H1 (cell line): Measurements from ENCODE around the gene ACP6. TPM values are rescaled to one million over a fixed set of nuclear protein-coding genes. Genes with fewer than 3 reads are reported as not detected.

Source experiments
- CBX8 ChIP-seq: fragments of 300-800, 300-1000 bp; sonication (generic); IDR thresholded peaks from 2 replicates; pipeline ENCODE4 v1.7.1; 2016; ENCODE audit warnings: low read depth, low read length, borderline replicate concordance
- polyA plus RNA-seq, 7 experiments: library from polyadenylated mRNA; depleted of rRNA in 3 of 7; stranded (reverse) in 5 of 7; unstranded in 2 of 7; fragments of >200 nt in 5 of 7; fragments of 200-250 nt in 2 of 7; gene quantifications; 1 replicate in 5 of 7; 2 replicates in 1 of 7; 4 replicates in 1 of 7; pipeline versions ENCODE4 v1.2.1 to v1.2.3, GENCODE V29; 2011 to 2013; ENCODE audit warnings: missing spikeins in 2 of 7, mixed read lengths in 2 of 7
- total RNA-seq: library from RNA; stranded (reverse); fragmentation: NEBNext Ultra II Directional; extraction: Animal tissue kit (Norgen Biotek cat#: 25700); gene quantifications from 2 replicates; pipeline ENCODE4 v1.2.1, GENCODE V29; 2021

ACP6 gene
- total and polyA plus RNA-seq, 2 of the 8 experiments (the other 6 are each of a cell fraction or from before 2014, with no cell fraction given) = 11.4 to 17.7 TPM

DNA sequence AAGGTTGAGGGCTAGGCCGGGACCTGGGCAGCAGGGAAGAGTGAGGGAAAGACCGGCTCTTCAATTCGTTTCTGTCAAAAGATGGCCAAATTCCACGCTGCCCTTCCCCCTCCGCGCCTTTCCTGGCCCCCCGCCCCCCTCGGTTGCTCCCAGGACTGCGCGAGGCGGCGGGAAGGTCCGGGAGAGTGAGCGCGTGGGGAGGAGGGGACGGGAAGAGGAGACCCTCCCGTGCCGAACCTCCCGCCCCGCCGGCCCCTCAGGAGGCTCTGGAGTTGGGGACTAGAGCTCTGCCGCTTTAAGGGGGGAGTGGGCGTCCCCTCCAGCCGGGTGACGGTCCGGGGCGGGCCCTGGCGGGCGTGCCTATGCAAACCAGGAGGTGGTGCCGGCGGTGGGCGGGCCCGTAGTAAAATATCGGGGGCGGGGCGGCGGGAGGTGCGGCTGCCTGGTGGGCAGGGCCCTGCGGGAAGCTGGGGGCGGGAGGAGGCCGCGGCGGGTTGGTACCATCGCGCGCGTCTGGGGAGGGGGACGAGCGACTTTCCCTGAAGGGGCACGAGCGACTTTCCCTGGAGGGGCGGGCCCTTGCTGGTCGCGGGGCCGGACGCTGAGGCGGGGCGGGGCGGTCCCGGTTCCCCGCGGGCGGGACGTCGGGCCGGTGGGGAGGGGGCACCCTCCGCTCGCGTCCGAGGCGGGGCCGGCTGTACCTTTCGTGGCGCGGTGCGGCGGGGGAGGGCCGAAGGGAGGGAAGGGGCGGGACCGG lies 70.8 kb downstream of the ACP6 start (continued):
- no peak for TF ChIP-seq CBX8
